SKM-1 (cell line): ENCODE measurements around the gene ZNF366.
A peak's percentile ranks its signal among the peaks of the same experiment; 100 is the strongest.

Experiments
- DNase-seq: peaks from one replicate; lab custom pipeline; 2025; ENCODE audit not compliant: unreplicated experiment; lab: John Stamatoyannopoulos, UW

The ZNF366 gene

GRCh38 chr5:72523960-72524582 lies 16.9 kb upstream of the ZNF366 start:
- peak; percentile 38 for DNase-seq

DNA sequence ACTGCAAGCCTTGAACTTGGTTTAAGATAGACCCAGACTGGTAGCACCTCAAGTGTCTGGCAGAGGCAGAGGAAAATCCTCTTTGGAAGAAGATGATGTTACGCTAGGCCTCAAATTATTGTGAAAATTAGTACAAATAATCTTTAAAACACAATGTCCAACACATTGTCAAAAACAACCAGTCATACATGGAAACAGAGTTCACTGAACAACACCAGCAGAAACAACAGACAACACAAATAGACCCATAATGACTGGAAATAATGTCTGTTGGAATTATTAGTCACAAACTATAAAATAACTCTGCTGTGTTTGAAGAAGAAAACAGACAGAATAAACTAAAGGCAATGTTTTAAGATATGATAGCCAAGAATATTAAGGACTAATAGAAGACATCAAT lies 15.4 kb upstream of the ZNF366 start:
- DNase-seq = no peak

DNA sequence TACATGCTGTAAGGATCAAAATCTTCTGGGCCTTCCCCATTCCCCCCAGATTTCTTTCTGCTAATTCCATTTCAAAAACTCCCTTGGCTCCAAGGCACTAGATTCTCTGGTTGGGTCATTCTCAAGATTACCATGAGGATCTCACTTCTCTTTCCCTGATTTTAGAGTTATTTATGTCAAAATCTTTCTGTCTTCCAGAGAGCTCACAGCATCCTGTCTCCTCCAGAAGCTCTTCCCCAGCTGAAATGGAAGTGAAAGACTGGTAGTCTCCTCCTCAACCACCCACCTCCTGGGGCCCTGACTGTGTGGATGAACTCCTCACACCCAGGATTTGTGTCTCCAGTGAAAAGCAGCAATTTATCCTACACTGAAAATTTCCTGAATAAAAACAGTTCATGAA lies 11.9 kb upstream of the ZNF366 start:
- no peak for DNase-seq

- DNase-seq = peak; percentile 82
Measured at GRCh38 chr5:72518001-72518683, 10.9 kb upstream of the ZNF366 start.

GRCh38 chr5:72516916-72517315 lies 9.7 kb upstream of the ZNF366 start:
- DNase-seq = no peak

DNA sequence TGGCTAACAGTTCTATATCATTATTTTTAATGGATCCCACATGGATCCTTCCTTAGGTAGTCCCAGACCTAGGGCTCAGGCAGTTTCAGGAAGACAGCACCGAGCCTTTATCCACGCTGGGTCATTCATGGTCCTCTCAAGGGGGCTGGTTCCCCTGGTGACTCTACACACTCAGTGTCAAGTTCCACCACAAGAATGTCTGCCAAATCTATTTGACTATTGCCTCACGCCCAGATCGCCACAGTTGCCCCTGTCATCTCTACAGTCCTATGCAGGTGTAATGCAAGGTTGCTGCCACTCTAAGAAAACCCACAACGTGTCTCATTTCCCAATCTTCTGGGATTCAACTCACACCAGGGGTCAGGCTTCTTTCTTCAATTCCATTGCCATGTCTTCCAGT lies 8.0 kb upstream of the ZNF366 start:
- no peak for DNase-seq

- DNase-seq = no peak
Measured at GRCh38 chr5:72512593-72512860, 5.3 kb upstream of the ZNF366 start.

DNA sequence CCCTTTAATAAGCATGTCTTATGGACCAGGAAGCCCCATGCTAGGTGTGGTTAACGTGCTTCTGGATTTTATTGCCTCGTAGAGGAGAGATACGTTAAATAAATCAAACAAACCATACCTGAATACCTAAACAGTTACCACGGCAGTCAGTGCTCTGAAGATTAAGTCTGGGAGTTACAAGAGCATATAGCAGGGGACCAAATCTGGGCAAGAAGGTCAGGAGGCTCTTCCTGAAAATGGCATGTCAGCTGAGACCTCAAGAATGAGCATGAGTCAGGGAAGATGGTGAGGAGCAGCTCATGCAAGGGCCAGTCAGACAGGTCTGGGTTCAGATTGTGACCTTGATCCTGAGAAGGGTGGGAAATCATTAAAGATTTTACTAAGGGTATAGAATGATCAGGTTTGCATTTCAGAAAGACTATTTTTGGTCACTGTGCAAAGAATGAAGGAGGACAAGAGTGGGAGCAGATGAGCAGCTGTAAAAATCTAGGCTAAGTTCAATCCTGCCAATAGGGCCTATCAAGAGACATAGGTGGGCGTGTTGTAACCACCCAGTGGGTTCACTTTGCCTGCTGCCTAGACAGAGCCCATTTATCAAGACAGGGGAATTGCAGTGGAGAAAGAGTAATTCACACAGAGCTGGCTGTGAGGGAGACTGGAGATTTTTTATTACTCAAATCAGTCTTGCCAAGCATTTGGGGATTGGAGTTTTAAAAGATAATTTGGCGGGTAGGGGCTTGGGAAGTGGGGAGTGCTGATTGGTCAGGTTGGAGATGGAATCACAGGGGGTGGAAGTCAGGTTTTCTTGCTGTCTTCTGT lies 4.8 kb upstream of the ZNF366 start:
- DNase-seq = no peak

GRCh38 chr5:72511366-72511765 lies 4.2 kb upstream of the ZNF366 start:
- no peak for DNase-seq

DNA sequence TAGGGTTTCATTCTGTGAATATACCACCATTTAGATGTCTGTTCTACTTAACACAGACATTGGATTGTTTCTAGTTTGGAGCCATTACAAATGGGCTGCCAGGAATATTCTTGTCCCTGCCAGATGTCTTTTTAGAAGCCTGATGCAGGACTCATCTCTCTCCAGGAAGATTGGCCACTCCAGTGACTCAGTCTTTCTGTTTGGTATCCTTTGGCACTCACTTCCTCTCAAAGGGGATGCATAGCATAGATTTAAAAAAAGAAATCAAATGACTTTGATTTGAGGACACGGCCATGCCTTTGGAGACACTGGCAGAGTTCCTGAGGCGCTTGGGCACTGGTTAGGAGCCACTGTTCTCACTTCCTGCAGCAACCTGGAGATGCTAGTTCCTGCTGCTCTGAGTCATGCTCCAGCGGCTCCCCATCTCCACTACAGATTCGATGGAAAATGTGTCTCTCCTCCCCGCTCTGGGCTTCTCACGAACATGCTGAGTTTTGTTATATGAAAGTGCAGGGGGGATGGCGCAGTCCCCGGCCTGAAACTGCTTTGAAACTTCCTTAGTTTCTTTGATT lies 3.5 kb upstream of the ZNF366 start:
- DNase-seq = no peak

- DNase-seq = no peak
Measured at GRCh38 chr5:72509401-72509800, 2.2 kb upstream of the ZNF366 start.

GRCh38 chr5:72508241-72509170 lies 1.3 kb upstream of the ZNF366 start:
- peak; percentile 66 for DNase-seq

GRCh38 chr5:72507907-72508238 lies 663 bp upstream of the ZNF366 start:
- DNase-seq = no peak

DNA sequence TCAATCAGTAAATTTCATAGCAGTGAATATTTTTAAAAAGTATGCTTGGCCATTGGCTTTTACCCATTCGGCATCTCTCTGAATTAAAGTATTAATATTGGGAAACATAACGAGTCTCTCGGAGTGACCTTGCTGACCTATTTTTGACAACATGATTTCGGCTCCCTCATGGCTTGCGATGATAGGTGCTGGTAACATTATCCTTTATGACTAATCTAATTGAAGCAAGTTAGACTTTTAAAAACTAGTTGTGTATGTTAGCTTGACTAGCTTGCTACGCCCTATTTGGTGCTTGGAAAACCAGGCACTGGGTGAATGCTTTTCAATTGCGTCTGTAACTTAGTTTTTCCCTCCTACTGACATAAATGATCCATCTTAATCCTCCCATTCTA lies 1.1 kb downstream of the ZNF366 start:
- DNase-seq = no peak

DNA sequence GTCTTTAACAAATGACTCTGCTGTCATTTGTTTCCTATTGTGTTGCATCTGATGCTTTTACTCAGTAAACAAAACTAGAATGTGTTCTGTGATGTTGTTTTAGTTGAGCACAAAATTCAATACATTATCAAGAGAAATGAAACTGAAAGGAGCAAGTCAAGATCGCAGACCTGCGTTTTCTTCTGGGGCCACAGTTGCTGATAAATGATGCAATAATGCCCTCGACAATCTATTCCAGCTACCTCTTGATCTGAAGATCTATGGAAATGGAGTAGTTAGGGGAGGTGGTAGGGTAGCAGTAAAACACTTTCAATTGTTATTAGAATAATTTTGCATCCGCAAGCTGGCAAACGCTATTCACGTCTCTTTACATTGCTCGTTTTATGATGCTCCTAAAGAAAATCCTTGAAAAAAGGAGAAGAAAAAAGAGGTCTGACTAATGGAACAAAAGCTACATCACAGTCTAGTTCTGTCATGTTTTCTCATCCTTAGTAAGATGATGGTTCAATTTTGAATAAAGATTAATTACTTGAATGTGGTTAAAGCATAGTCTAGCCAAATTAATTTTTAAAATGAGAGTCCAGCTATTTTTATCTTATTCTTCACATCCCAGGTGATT lies 1.6 kb downstream of the ZNF366 start:
- no peak for DNase-seq

- DNase-seq = no peak
Measured at GRCh38 chr5:72505016-72505415, 2.2 kb downstream of the ZNF366 start.

GRCh38 chr5:72503888-72504491 lies 3.2 kb downstream of the ZNF366 start:
- no peak for DNase-seq

- no peak for DNase-seq
Measured at GRCh38 chr5:72501488-72501887, 5.7 kb downstream of the ZNF366 start.

DNA sequence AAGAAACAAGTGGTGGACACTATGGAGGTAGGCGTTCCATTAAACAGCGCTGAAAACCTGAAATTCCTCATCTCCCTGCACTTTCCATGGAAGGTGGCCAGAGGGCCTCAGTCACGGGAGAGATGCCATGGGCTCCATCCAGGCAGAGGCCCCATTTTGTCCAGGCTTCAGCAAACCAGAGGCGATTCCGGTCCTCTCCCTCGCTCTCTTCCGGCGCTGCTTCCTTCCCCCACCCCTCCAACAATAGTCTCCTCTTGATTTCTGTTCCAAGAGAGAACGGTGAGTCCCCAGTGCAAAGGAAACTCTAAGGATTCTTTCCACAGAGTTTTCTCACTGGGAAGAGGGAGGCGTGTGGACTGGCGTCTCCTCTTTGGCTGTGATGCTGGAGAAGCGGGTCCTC lies 7.5 kb downstream of the ZNF366 start:
- no peak for DNase-seq

GRCh38 chr5:72499090-72499489 lies 8.1 kb downstream of the ZNF366 start:
- no peak for DNase-seq
